ENCODE data around the gene GRIK3.

GRIK3 gene

DNA sequence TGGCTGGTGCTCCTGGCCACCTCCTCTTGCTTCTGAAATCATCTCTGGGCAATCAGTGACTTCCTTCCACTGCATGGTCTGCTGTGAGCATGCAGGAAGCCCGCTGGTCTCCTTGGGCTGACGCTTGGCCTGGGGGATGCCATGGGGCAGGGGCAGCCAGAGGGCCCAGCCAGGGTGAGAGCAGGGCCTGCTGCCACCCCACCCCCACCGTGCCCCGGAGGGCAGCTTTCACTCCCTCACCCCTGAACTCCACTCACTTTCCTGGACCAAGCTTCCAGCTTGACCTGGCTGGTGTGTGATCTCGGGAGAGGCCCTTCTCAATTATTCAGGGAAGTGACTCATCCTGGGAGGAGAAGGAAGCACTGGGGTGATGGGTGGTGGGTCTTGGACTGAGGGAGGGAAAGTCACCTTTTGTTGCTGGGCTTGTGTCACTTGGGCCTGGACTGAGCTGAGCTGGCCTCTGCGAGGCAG lies 281.4 kb downstream of the GRIK3 start:
- no peak for DNase-seq

DNA sequence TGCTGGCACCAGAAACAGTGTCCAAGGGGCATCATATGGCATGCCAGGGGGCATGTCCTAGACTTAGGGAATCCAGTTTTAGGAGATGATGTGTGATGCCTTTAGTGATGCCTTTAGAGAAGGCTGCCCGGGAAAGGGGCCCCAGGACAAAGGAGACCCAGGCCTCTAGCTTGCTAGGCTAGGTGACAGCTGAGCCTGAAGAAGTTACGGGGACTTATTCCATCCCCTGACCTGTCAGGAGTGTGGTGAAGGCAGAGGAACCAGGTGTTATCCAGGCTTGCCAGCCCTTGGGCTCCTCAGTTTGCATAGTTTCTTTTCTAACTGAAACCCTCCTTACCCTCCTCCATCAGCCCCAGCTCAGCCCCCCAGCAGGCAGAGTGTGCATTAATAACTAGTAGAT lies 281.9 kb downstream of the GRIK3 start:
- DNase-seq = no peak

DNA sequence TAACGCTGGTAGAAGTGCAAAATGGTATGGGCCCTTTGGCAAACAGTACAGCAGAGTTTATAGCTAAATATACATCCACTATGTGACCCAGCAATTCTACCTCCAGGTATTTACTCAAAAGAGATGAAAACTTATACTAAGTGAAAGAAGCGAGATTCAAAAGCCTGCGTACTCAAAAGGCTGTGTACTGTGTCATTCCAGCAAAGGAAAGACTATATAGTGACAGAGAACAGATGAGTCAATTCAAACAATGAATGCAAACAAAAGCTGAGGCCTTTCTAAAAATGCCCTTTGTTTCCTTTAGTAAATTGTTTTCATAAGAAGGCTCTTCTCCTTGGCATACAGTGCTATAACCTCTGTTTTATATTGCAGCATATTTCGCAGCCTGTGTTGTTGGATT lies 282.8 kb downstream of the GRIK3 start:
- DNase-seq = no peak

DNA sequence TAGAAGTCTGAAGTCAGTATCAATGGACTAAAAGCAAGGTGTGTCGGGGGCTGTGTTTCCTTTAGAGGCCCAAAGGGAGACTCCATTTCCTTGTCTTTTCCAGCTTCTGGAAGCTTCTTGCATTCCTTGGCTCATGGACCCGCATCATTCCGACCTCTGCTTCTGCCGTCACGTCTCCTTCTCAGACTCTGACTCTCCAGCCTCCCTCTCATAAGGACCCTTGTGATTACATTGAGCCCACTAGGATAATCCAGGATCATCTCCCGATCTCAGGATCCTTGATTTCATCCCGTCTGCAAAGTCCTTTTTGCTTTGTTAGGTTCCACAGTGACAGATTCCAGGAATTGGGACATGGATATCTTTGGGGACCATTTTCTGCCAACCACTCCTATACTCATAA lies 285.8 kb downstream of the GRIK3 start:
- no peak for DNase-seq

All from RPMI8226 (cell line).